HG03442 (cell line): ENCODE measurements around the gene TMEM179.

Experiments used
- ATAC-seq: cut with Tn5 transposase; IDR thresholded peaks from one replicate; pipeline ENCODE4 v1.9.1; 2021; ENCODE audit warnings: mild to moderate bottlenecking, moderate library complexity; ENCODE audit not compliant: unreplicated experiment

TMEM179 gene

DNA sequence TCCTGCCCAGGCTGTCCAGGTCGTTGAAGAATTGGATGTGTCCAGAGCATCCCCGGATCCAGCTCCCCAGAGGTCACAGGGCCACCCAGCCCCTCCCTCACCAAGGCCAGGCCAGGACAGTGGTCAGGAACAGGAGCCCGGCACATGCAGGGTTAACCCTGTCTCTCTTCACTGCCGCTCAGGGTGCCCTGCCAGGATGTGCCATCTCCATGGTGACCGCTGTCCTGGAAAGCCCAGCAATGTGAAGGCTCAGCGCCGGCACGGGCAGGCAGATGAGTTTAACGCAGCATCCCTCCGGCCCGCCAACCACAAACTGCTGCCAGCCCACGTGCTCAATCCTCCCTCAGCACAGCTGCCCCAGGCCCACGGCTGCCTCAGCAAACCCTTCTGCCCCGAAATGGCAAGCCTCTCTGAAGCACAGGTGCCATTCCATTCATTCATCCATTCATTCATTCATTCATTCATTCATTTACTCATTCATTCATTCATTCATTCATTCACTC is 4.4 kb downstream of the TMEM179 start:
- no peak for ATAC-seq

DNA sequence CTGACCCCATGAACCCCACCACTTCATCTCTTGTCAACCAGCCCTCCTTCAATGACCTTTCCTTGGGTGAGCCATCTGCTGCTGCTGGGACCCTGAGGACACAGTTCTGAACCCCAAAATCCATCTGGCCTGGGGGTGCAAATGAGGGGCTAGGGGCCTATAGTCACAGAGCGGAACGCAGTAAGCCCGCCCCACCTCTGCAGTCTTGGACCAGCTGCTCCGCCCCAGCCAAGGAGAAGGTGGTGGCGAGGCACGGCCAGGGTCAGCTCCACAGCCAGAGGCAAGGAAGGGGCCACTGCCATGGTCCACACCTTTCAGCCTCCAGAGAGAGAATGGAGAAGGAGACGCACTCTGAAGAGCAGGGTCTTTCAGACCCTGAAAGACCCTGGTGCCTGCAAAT is 5.1 kb downstream of the TMEM179 start:
- no peak for ATAC-seq

DNA sequence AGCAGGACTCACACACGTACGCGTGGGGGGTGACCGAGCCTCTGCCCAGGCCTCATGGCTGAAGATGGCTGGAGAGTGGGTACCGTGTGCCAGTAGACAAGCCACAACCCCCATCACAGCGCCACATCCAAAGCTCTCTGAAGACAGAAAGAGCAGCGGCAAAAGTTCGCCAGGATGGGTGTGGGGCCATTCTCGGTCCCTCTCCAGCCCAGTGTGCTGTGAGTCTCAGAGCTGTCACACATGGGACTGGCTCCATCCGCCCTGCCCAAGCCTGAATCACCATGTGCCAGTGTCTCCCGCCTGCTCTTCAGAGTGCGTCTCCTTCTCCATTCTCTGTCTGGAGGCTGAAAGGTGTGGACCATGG is 5.7 kb downstream of the TMEM179 start:
- ATAC-seq, result no peak

GRCh38 chr14:104598039-104598909 is 6.3 kb downstream of the TMEM179 start:
- no peak for ATAC-seq

GRCh38 chr14:104597576-104597975 is 7.0 kb downstream of the TMEM179 start:
- no peak for ATAC-seq

DNA sequence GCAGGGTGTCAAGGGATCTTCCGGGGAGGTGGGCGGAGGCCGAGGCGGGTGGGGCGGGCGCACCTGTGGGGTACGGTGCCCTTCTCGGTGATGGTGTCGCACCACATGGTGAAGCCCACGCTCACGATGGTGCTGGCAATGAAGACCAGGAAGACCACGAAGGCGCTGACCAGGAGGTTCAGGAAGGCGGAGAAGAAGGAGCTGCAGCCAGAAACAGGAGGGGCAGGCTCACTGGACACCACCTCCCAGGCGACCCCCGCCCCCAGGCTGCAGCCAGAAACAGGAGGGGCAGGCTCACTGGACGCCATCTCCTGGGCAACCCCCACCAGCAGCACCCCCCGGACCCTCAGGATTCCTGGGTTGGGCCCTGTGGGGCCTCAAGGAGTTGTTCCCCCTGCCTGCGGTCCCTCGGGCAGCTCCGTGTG is 7.6 kb downstream of the TMEM179 start:
- no peak for ATAC-seq

GRCh38 chr14:104596451-104596918 is 8.1 kb downstream of the TMEM179 start:
- no peak for ATAC-seq

- no peak for ATAC-seq
Measured at GRCh38 chr14:104595911-104596450, 8.6 kb downstream of the TMEM179 start.

- no peak for ATAC-seq
Measured at GRCh38 chr14:104595116-104595675, 9.4 kb downstream of the TMEM179 start.

GRCh38 chr14:104594310-104595046 is 10.1 kb downstream of the TMEM179 start:
- ATAC-seq, result no peak

- ATAC-seq, result no peak
Measured at GRCh38 chr14:104593710-104594136, 10.8 kb downstream of the TMEM179 start.

GRCh38 chr14:104593241-104593701 is 11.3 kb downstream of the TMEM179 start:
- ATAC-seq, result no peak

DNA sequence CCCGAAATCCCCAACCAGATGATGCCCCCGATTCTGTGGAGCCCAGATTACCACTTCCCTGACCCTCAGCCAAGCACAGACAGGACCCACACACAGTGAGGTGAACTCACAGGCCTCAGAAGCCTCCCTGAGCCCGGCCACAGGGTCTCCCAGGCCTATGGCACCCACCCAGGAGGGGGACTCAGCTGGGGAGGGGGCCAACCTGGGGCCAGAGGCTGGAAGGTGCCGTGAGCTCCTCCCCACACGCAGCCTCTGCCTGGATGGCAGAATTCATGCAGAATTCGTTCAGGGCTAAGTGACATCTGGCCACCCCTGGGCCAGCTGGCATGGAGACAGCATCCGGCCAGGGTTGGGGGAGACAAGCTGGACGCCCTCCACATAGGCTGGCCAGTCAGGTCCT is 11.8 kb downstream of the TMEM179 start:
- no peak for ATAC-seq

DNA sequence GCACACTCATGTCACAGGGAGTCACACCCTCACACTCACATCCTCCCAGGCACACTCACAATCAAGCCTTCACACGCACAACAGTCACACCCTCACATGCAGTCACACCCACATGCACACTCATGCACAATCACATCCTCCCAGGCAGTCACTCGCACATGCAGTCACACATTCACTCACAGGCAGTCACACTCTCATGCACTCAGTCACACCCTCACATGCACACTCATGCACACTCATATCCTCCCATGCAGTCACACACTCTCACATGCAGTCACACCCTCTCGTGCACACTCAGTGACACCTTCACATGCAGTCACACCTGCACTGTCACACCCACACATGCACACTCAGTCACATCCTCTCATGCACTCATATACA is 12.3 kb downstream of the TMEM179 start:
- no peak for ATAC-seq

GRCh38 chr14:104591506-104592291 is 12.9 kb downstream of the TMEM179 start:
- ATAC-seq, result no peak

- no peak for ATAC-seq
Measured at GRCh38 chr14:104591031-104591430, 13.5 kb downstream of the TMEM179 start.

GRCh38 chr14:104590240-104590965 is 14.2 kb downstream of the TMEM179 start:
- ATAC-seq, result no peak

DNA sequence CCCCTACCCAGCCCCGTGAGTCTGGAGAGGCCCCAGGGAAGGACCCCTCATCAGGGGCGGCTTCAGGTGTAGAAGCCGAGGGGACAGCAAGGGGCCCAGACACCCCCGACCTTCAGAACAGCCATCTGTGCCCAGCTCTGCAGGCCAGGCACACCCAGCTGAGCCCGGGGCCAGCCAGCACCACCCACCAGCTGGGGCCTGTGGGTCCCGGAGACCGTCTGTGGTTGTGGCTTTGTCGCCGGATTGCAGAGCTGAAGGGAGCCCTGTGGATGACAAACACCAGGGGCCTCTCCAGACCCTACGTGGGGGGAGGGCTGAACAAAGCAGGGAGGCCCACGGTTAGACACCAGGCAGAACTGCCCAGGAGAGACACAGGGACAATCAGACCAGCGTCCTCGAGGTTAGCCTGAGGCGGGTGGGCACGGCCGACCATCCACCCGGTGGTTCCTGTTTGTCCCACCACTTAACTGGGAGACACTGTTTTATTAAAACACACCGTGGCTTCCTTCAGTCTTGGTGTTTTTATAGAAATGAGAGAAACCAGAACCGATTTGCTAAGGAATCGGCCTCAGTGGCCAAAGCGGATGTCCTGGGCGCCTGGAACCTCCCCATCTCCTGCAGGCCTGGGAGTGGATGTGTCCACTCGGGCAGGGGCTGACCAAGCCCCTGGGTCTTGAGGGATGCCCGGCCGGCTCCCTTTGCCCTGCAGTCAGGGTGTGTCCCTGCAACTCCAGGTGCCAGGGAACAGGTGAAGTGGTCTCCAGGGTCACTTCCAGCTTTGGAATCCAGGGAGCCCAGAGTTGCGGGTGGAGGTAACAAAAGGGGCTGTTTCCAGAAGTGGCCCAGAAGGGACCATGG is 15.0 kb downstream of the TMEM179 start:
- ATAC-seq, result no peak
